HEK293 (cell line): ENCODE results near the gene TXN.

Source experiments
- BCL11A ChIP-seq: fragments of 450-650 bp; formaldehyde crosslinking; IDR thresholded peaks from 2 replicates; pipeline ENCODE4 v1.5.1; 2016; ENCODE audit warnings: low read depth, missing biosample characterization, missing genetic modification characterization
- GLI2 ChIP-seq: fragments of 450-650 bp; formaldehyde crosslinking; IDR thresholded peaks from 2 replicates; pipeline ENCODE4; 2017; ENCODE audit warnings: missing biosample characterization, missing genetic modification characterization, low read depth, borderline replicate concordance
- IKZF3 ChIP-seq: fragments of 450-650 bp; IDR thresholded peaks from 2 replicates; pipeline ENCODE4 v1.5.0; 2018; ENCODE audit warnings: missing biosample characterization, mild to moderate bottlenecking, missing genetic modification characterization, moderate library complexity
- KLF16 ChIP-seq: fragments of 450-650 bp; formaldehyde crosslinking; IDR thresholded peaks from 2 replicates; pipeline ENCODE4 v1.5.1; 2017; ENCODE audit warnings: missing biosample characterization, missing genetic modification characterization
- KLF7 ChIP-seq: fragments of 450-650 bp; formaldehyde crosslinking; IDR thresholded peaks from 2 replicates; pipeline ENCODE4 v1.5.1; 2016; ENCODE audit warnings: missing biosample characterization, missing genetic modification characterization, borderline replicate concordance
- OVOL3 ChIP-seq: fragments of 450-650 bp; formaldehyde crosslinking; IDR thresholded peaks from 2 replicates; pipeline ENCODE4 v1.5.1; 2016; ENCODE audit warnings: missing biosample characterization, missing genetic modification characterization
- PRDM1 ChIP-seq: fragments of 450-650 bp; formaldehyde crosslinking; IDR thresholded peaks from 2 replicates; pipeline ENCODE4; 2016; ENCODE audit warnings: missing biosample characterization, missing genetic modification characterization
- SALL2 ChIP-seq: fragments of 450-650 bp; formaldehyde crosslinking; IDR thresholded peaks from 2 replicates; pipeline ENCODE4 v1.5.0; 2017; ENCODE audit warnings: missing biosample characterization, mild to moderate bottlenecking, missing genetic modification characterization, borderline replicate concordance
- SP3 ChIP-seq: fragments of 450-650 bp; formaldehyde crosslinking; IDR thresholded peaks from 2 replicates; pipeline ENCODE4 v1.5.1; 2016; ENCODE audit warnings: missing biosample characterization, missing genetic modification characterization
- TCF7L2 ChIP-seq: IDR thresholded peaks from 2 replicates; pipeline ENCODE4 v1.6.1; 2011; ENCODE audit warnings: low read depth, mild to moderate bottlenecking, inconsistent platforms, low read length, moderate library complexity, borderline replicate concordance
- TRIM28 ChIP-seq: IDR thresholded peaks from 2 replicates; pipeline ENCODE4 v1.6.1; 2011; ENCODE audit warnings: low read length, control low read depth, borderline replicate concordance
- ZBTB6 ChIP-seq: fragments of 450-650 bp; formaldehyde crosslinking; IDR thresholded peaks from 2 replicates; pipeline ENCODE4 v1.5.1; 2017; ENCODE audit warnings: missing biosample characterization, missing genetic modification characterization
- ZBTB8A ChIP-seq: fragments of 450-650 bp; formaldehyde crosslinking; IDR thresholded peaks from 2 replicates; pipeline ENCODE4 v1.5.1; 2016; ENCODE audit warnings: missing biosample characterization, missing genetic modification characterization
- ZNF10 ChIP-seq: fragments of 450-650 bp; formaldehyde crosslinking; IDR thresholded peaks from 2 replicates; pipeline ENCODE4 v1.5.1; 2017; ENCODE audit warnings: missing biosample characterization, missing genetic modification characterization
- ZNF121 ChIP-seq: fragments of 450-650 bp; formaldehyde crosslinking; IDR thresholded peaks from 2 replicates; pipeline ENCODE4 v1.5.1; 2016; ENCODE audit warnings: missing biosample characterization, missing genetic modification characterization
- ZNF138 ChIP-seq: fragments of 450-650 bp; formaldehyde crosslinking; IDR thresholded peaks from 2 replicates; pipeline ENCODE4 v1.5.1; 2016; ENCODE audit warnings: missing biosample characterization, missing genetic modification characterization, borderline replicate concordance
- ZNF174 ChIP-seq: fragments of 450-650 bp; formaldehyde crosslinking; IDR thresholded peaks from 2 replicates; pipeline ENCODE4 v1.5.0; 2017; ENCODE audit warnings: missing biosample characterization, mild to moderate bottlenecking, missing genetic modification characterization
- ZNF184 ChIP-seq: fragments of 450-650 bp; IDR thresholded peaks from 2 replicates; pipeline ENCODE4 v1.5.1; 2018; ENCODE audit warnings: missing biosample characterization, mild to moderate bottlenecking, missing genetic modification characterization
- ZNF211 ChIP-seq: fragments of 450-650 bp; formaldehyde crosslinking; IDR thresholded peaks from 2 replicates; pipeline ENCODE4 v1.5.1; 2016; ENCODE audit warnings: low read depth, missing biosample characterization, missing genetic modification characterization
- ZNF292 ChIP-seq: fragments of 450-650 bp; formaldehyde crosslinking; IDR thresholded peaks from 2 replicates; pipeline ENCODE4 v1.5.1; 2016; ENCODE audit warnings: low read depth, missing biosample characterization, missing genetic modification characterization, borderline replicate concordance
- ZNF302 ChIP-seq: fragments of 450-650 bp; formaldehyde crosslinking; IDR thresholded peaks from 2 replicates; pipeline ENCODE4 v1.5.1; 2016; ENCODE audit warnings: missing biosample characterization, missing genetic modification characterization, low read depth
- ZNF341 ChIP-seq: fragments of 450-650 bp; formaldehyde crosslinking; IDR thresholded peaks from 2 replicates; pipeline ENCODE4; 2016; ENCODE audit warnings: low read depth, missing biosample characterization, missing genetic modification characterization
- ZNF404 ChIP-seq: fragments of 450-650 bp; formaldehyde crosslinking; IDR thresholded peaks from 2 replicates; pipeline ENCODE4 v1.5.1; 2017; ENCODE audit warnings: missing biosample characterization, missing genetic modification characterization
- ZNF416 ChIP-seq: fragments of 450-650 bp; formaldehyde crosslinking; IDR thresholded peaks from 2 replicates; pipeline ENCODE4 v1.5.1; 2016; ENCODE audit warnings: missing biosample characterization, missing genetic modification characterization
- ZNF529 ChIP-seq: fragments of 450-650 bp; formaldehyde crosslinking; IDR thresholded peaks from 2 replicates; pipeline ENCODE4 v1.5.1; 2017; ENCODE audit warnings: missing genetic modification characterization, missing biosample characterization; ENCODE audit not compliant: insufficient replicate concordance
- ZNF549 ChIP-seq: fragments of 450-650 bp; IDR thresholded peaks from 2 replicates; pipeline ENCODE4 v1.5.1; 2018; ENCODE audit warnings: missing biosample characterization, missing genetic modification characterization, mild to moderate bottlenecking, inconsistent platforms, moderate library complexity
- ZNF558 ChIP-seq: fragments of 450-650 bp; formaldehyde crosslinking; IDR thresholded peaks from 2 replicates; pipeline ENCODE4 v1.5.1; 2016; ENCODE audit warnings: missing biosample characterization, missing genetic modification characterization
- ZNF621 ChIP-seq: fragments of 450-650 bp; formaldehyde crosslinking; IDR thresholded peaks from 2 replicates; pipeline ENCODE4 v1.5.1; 2017; ENCODE audit warnings: missing biosample characterization, missing genetic modification characterization
- ZNF626 ChIP-seq: fragments of 450-650 bp; sonication (Bioruptor Pico); formaldehyde crosslinking; IDR thresholded peaks from 2 replicates; pipeline ENCODE4 v1.5.1; 2018; ENCODE audit warnings: missing biosample characterization, missing genetic modification characterization, inconsistent platforms
- ZNF660 ChIP-seq: fragments of 450-650 bp; IDR thresholded peaks from 2 replicates; pipeline ENCODE4 v1.5.1; 2018; ENCODE audit warnings: missing biosample characterization, mild to moderate bottlenecking, missing genetic modification characterization
- ZNF704 ChIP-seq: fragments of 450-650 bp; formaldehyde crosslinking; IDR thresholded peaks from 2 replicates; pipeline ENCODE4 v1.5.1; 2016; ENCODE audit warnings: missing biosample characterization, missing genetic modification characterization
- ZNF791 ChIP-seq: fragments of 450-650 bp; formaldehyde crosslinking; IDR thresholded peaks from 2 replicates; pipeline ENCODE4 v1.5.1; 2016; ENCODE audit warnings: missing biosample characterization, missing genetic modification characterization
- ZXDB ChIP-seq: fragments of 450-650 bp; formaldehyde crosslinking; IDR thresholded peaks from 2 replicates; pipeline ENCODE4 v1.5.1; 2016; ENCODE audit warnings: missing biosample characterization, missing genetic modification characterization
- TF ChIP-seq, protein P1 (sequence below): fragments of 450-650 bp; IDR thresholded peaks from 2 replicates; pipeline ENCODE4 v1.5.1; 2018; ENCODE audit warnings: missing biosample characterization, missing genetic modification characterization
- TF ChIP-seq, protein P2 (sequence below): fragments of 450-650 bp; formaldehyde crosslinking; IDR thresholded peaks from 2 replicates; pipeline ENCODE4 v1.5.1; 2017; ENCODE audit warnings: missing biosample characterization, missing genetic modification characterization

TXN gene

GRCh38 chr9:110256380-110257096 lies at the start of gene TXN (continued):
- TF ChIP-seq TRIM28 (no peak), ZNF704 (tag by site-specific recombination) (no peak), ZNF404 (tag by site-specific recombination) (no peak), ZNF549 (no peak), ZNF138 (tag by site-specific recombination) (no peak), ZNF341 (no peak), TCF7L2 (no peak), SALL2 (no peak), ZBTB6 (tag by site-specific recombination) (no peak), ZNF184 (tag by site-specific recombination) (no peak), ZNF626 (tag by site-specific recombination) (no peak), ZNF292 (tag by site-specific recombination) (no peak), IKZF3 (tag by site-specific recombination) (no peak), ZNF529 (tag by site-specific recombination) (no peak), BCL11A (tag by site-specific recombination) (no peak), ZNF302 (tag by site-specific recombination) (no peak), GLI2 (tag by site-specific recombination) (no peak), ZNF10 (tag by site-specific recombination) (0 out of 2 replicates have a peak, but pooled peaks have one; percentile 19), ZNF174 (tag by site-specific recombination) (no peak), ZNF621 (tag by site-specific recombination) (no peak), ZNF558 (no peak), ZNF791 (tag by site-specific recombination) (no peak), KLF16 (tag by site-specific recombination) (0 out of 2 replicates have a peak, but pooled peaks have one; percentile 10), ZXDB (tag by site-specific recombination) (0 out of 2 replicates have a peak, but pooled peaks have one; percentile 30), SP3 (peak; percentile 83), PRDM1 (tag by site-specific recombination) (no peak), OVOL3 (tag by site-specific recombination) (no peak), ZNF211 (tag by site-specific recombination) (no peak), KLF7 (peak; percentile 43; the same call in 1 of the 2 replicates), ZBTB8A (tag by site-specific recombination) (peak; percentile 87), ZNF121 (tag by site-specific recombination) (no peak), ZNF416 (tag by site-specific recombination) (no peak), ZNF660 (tag by site-specific recombination) (0 out of 2 replicates have a peak, but pooled peaks have one; percentile 56)
- TF ChIP-seq, protein P1, sequence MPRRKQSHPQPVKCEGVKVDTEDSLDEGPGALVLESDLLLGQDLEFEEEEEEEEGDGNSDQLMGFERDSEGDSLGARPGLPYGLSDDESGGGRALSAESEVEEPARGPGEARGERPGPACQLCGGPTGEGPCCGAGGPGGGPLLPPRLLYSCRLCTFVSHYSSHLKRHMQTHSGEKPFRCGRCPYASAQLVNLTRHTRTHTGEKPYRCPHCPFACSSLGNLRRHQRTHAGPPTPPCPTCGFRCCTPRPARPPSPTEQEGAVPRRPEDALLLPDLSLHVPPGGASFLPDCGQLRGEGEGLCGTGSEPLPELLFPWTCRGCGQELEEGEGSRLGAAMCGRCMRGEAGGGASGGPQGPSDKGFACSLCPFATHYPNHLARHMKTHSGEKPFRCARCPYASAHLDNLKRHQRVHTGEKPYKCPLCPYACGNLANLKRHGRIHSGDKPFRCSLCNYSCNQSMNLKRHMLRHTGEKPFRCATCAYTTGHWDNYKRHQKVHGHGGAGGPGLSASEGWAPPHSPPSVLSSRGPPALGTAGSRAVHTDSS, result no peak
- TF ChIP-seq, protein P2, sequence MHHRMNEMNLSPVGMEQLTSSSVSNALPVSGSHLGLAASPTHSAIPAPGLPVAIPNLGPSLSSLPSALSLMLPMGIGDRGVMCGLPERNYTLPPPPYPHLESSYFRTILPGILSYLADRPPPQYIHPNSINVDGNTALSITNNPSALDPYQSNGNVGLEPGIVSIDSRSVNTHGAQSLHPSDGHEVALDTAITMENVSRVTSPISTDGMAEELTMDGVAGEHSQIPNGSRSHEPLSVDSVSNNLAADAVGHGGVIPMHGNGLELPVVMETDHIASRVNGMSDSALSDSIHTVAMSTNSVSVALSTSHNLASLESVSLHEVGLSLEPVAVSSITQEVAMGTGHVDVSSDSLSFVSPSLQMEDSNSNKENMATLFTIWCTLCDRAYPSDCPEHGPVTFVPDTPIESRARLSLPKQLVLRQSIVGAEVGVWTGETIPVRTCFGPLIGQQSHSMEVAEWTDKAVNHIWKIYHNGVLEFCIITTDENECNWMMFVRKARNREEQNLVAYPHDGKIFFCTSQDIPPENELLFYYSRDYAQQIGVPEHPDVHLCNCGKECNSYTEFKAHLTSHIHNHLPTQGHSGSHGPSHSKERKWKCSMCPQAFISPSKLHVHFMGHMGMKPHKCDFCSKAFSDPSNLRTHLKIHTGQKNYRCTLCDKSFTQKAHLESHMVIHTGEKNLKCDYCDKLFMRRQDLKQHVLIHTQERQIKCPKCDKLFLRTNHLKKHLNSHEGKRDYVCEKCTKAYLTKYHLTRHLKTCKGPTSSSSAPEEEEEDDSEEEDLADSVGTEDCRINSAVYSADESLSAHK (tag by site-specific recombination), result no peak; the same call in 1 of the 2 replicates
